Parathyroid adenoma (tissue), 2 donors: ENCODE measurements around the gene TBC1D22A.

Experiments
- H2AFZ ChIP-seq: fragments of 300-600 bp; sonication (generic); one replicate; pipeline ENCODE4 v1.7.0; 2017; ENCODE audit warnings: antibody characterized with exemption, mild to moderate bottlenecking
- H3K27ac ChIP-seq: fragments of 300-600 bp; sonication (generic); one replicate; pipeline ENCODE4 v1.7.0; 2017
- H3K27me3 ChIP-seq: fragments of 300-600 bp; sonication (generic); one replicate; pipeline ENCODE4 v1.7.0; 2017; ENCODE audit warnings: low read length; ENCODE audit not compliant: control insufficient read depth, insufficient read depth
- H3K36me3 ChIP-seq: fragments of 300-600 bp; sonication (generic); one replicate; pipeline ENCODE4 v1.7.0; 2017; ENCODE audit warnings: low read length; ENCODE audit not compliant: control insufficient read depth, insufficient read depth
- H3K4me1 ChIP-seq: fragments of 300-600 bp; sonication (generic); one replicate; pipeline ENCODE4 v1.7.0; 2017; ENCODE audit warnings: control low read depth
- H3K4me2 ChIP-seq: fragments of 300-600 bp; sonication (generic); one replicate; pipeline ENCODE4 v1.7.0; 2017; ENCODE audit warnings: low read length
- H3K4me3 ChIP-seq: fragments of 300-600 bp; sonication (generic); one replicate; pipeline ENCODE4 v1.7.0; 2017; ENCODE audit warnings: low read depth, low read length
- H3K79me2 ChIP-seq: fragments of 300-600 bp; sonication (generic); one replicate; pipeline ENCODE4 v1.7.0; 2017; ENCODE audit warnings: control low read depth
- H3K9ac ChIP-seq: fragments of 300-600 bp; sonication (generic); one replicate; pipeline ENCODE4 v1.7.0; 2017; ENCODE audit warnings: mild to moderate bottlenecking
- H3K9me3 ChIP-seq: fragments of 300-600 bp; sonication (generic); one replicate; pipeline ENCODE4 v1.7.0; 2017; ENCODE audit warnings: low read length; ENCODE audit not compliant: control insufficient read depth
- TF ChIP-seq, protein P1 (sequence below): fragments of 300-600 bp; sonication (generic); IDR thresholded peaks from one replicate; pipeline ENCODE4 v1.7.0; 2017; ENCODE audit warnings: antibody characterized with exemption, mild to moderate bottlenecking
- donor health status: primary hyperparathyroidism.

Gene TBC1D22A

DNA sequence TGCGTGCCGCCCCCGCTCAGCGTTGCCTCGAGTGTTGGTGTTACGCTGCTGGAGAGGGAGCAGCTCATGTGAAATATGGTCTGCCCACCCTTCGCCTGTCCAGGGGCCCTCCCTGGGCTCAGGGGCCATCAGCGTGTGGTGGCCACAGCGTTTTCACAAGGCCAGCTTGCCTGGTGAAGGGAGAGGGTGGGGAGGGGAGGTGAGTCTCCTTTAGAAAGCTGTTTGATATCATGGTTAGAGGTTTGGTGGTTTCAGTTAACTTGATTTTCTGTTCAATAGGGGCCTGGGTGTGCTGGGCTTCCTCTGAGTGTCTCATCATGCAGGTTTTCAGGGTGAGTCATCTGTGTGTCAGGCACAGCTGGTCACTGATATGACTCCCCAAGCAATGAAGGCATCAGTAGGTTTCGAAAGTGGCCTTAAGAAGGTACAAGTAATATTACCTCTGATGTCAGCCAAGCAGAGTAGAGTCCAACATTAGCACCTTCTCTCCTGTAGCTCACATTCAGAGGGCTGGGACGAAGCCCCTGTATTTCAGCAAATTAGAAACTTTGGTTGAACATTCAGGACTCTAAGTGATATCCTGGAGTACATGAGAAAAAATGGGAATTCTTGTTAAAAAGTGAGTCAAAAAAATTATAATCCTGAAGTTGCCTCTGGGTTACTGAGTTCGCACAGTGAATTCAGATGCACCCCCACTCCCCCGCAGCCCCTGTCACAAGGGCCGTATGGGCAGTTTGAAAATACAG, 172.5 kb downstream of the TBC1D22A start:
- Histone ChIP-seq H3K4me3 (no peak overlapping the region), H3K4me2 (no peak overlapping the region), H3K4me1 (no peaks in the 10 kb centered on the region), H3K36me3 (no peaks in the 10 kb centered on the region), H3K9me3 (no peaks in the 10 kb centered on the region), H2AFZ (no peak overlapping the region), H3K79me2 (no peaks in the 10 kb centered on the region), H3K27me3 (no peaks in the 10 kb centered on the region), H3K27ac (no peak overlapping the region), H3K9ac (no peak overlapping the region)
- TF ChIP-seq, protein P1, sequence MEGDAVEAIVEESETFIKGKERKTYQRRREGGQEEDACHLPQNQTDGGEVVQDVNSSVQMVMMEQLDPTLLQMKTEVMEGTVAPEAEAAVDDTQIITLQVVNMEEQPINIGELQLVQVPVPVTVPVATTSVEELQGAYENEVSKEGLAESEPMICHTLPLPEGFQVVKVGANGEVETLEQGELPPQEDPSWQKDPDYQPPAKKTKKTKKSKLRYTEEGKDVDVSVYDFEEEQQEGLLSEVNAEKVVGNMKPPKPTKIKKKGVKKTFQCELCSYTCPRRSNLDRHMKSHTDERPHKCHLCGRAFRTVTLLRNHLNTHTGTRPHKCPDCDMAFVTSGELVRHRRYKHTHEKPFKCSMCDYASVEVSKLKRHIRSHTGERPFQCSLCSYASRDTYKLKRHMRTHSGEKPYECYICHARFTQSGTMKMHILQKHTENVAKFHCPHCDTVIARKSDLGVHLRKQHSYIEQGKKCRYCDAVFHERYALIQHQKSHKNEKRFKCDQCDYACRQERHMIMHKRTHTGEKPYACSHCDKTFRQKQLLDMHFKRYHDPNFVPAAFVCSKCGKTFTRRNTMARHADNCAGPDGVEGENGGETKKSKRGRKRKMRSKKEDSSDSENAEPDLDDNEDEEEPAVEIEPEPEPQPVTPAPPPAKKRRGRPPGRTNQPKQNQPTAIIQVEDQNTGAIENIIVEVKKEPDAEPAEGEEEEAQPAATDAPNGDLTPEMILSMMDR, result no peak

DNA sequence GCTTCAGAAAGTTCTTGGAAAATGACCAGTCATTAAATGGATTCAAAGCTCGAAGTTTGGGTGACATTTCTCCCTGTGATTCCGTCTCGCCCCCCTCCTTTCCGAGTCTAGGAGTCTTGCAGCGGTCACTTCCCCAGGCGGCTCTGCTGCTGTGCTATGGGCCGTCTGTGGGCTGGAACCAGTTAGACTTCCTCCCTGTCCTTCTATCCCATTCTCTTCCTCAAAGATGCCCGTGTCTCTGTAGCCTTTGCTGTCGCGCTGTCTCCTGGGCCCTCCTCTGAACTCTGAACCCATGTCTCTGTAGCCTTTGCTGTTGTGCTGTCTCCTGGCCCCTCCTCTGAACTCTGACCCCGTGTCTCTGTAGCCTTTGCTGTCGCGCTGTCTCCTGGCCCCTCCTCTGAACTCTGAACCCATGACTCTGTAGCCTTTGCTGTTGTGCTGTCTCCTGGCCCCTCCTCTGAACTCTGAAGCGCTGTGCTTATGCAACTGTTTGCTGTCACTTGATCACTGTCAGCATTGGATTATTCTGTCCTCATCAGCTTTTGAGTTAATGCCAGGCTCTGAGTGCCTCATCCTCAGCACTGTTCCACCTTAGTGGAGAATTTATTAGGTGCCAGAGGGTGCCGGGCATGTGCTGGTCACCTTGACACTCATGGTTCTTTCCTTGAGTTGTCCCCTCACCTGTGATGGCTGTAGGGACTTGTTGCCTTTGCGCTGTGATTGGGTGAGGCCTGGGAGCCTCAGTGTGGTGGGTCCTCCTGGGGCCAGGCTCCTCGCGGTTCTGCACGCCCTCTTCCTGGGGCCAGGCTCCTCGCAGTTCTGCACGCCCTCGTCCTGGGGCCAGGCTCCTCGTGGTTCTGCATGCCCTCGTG, 173.3 kb downstream of the TBC1D22A start:
- Histone ChIP-seq H3K4me3 (no peak overlapping the region), H3K27ac (no peak overlapping the region), H3K4me1 (no peaks in the 10 kb centered on the region), H3K27me3 (no peaks in the 10 kb centered on the region), H3K9me3 (no peaks in the 10 kb centered on the region), H2AFZ (no peak overlapping the region), H3K36me3 (no peaks in the 10 kb centered on the region), H3K9ac (no peak overlapping the region), H3K4me2 (no peak overlapping the region), H3K79me2 (no peaks in the 10 kb centered on the region)
- TF ChIP-seq, protein P1, result no peak

DNA sequence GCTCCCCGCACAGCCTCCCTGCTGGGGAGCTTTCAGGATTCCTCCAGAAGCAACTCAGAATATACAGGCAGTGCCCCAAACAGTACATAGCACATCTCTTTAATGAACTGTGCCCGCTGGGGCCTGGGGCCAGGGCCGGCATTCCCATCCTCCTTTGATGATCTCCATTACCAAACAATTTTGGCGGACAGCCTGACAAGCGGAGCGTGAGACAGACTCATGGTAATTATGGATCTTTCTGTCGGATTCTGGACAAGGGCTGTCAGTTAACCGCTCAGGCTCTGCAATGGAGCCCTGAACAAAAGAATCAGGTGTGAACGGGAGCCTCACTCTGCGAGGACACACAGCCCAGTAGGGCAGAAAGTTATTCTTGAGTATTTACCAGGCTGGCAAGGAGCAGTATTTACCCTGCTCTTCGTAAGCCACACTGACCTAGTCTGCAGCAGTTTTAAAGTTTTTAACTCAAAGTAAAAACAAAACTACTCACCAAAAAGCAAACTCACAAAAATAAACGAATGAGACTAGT, 174.0 kb downstream of the TBC1D22A start:
- TF ChIP-seq, protein P1, result no peak
- no peaks in the 10 kb centered on the region for H3K79me2 ChIP-seq
- no peak overlapping the region for H3K9ac ChIP-seq
- no peak overlapping the region for H3K27ac ChIP-seq
- no peaks in the 10 kb centered on the region for H3K27me3 ChIP-seq
- H3K4me3 ChIP-seq, result no peak overlapping the region
- H3K4me1 ChIP-seq, result no peaks in the 10 kb centered on the region
- no peak overlapping the region for H3K4me2 ChIP-seq
- H3K9me3 ChIP-seq, result no peaks in the 10 kb centered on the region
- no peak overlapping the region for H2AFZ ChIP-seq
- H3K36me3 ChIP-seq, result no peaks in the 10 kb centered on the region

DNA sequence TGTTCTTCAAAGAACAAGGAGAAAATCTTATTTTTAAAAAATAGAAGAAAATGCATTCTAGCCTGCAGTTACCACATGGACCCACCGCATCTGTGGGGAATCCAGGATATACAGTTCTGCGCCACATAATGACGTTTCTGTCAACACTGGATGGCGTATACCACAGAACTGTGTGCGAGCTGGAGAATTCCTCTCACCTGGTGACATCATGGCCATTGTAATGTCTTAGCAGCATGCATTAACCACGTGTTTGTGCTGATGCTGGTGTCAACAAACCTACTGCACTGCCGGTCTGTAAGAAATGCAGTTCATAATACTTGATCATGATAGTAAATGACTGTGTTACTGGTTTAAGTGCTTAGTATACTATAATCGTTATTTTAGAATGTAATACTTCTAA, 174.7 kb downstream of the TBC1D22A start:
- Histone ChIP-seq H3K27ac (no peak overlapping the region), H3K4me3 (no peak overlapping the region), H3K4me2 (no peak overlapping the region), H2AFZ (no peak overlapping the region), H3K27me3 (no peaks in the 10 kb centered on the region), H3K9me3 (no peaks in the 10 kb centered on the region), H3K79me2 (no peaks in the 10 kb centered on the region), H3K4me1 (no peaks in the 10 kb centered on the region), H3K36me3 (no peaks in the 10 kb centered on the region), H3K9ac (no peak overlapping the region)
- TF ChIP-seq, protein P1, result no peak
